Skin of body (tissue), 2 donors: ENCODE results near the gene TP53RK. TPM values are rescaled to one million over a fixed set of nuclear protein-coding genes. Genes with fewer than 3 reads are reported as not detected.
"Not testable (repeated sequence)": the region's sequence is repeated elsewhere in the genome, so short reads cannot be mapped to it uniquely, and the experiment has no call there.

Experiments
- DNase-seq: peaks from one replicate; lab custom pipeline; 2025; lab: John Stamatoyannopoulos, UW
- total RNA-seq: library from RNA; depleted of rRNA; stranded (reverse); fragments of >200 nt; gene quantifications from one replicate; pipeline ENCODE4 v1.2.3, GENCODE V29; 2014

The TP53RK gene
- total RNA-seq, 1 donor from 2014 or later: 17.5 TPM

DNA sequence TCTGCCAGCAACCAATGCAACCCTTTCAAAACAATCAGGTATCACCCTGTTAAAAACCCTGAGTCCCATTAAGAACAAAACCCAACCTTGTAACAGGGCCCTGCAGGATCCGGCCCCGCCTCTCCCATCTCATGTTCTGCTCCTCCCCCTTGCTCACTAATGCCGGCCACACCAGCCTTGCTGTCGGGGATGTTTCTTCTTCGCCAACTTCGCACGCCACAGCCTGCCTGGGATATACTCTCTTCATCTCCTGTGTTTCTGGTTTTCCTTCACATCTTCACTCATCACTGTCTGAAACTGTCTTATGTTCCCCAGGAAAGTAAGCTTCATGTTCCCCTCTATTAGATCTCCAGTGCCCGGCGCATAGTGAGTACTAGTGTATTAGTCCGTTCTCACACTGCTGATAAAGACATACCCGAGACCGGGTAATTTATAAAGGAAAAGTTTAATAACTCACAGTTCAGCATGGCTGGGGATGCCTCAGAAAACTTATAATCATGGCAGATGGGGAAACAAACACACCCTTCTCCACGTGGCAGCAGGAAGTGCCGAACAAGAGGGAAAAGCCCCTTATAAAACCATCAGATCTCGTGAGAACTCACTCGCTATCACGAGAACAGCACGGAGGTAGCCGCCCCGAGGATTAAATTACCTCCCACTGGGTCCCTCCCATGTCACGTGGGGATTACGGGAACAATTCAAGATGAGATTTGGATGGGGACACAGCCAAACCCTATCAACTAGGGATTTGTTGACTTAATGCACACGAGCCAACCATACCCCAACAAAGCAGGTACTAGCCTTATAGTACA, 5.1 kb downstream of the TP53RK start:
- peak; percentile 47 for DNase-seq

GRCh38 chr20:46683668-46683938, 5.6 kb downstream of the TP53RK start:
- DNase-seq: no peak

DNA sequence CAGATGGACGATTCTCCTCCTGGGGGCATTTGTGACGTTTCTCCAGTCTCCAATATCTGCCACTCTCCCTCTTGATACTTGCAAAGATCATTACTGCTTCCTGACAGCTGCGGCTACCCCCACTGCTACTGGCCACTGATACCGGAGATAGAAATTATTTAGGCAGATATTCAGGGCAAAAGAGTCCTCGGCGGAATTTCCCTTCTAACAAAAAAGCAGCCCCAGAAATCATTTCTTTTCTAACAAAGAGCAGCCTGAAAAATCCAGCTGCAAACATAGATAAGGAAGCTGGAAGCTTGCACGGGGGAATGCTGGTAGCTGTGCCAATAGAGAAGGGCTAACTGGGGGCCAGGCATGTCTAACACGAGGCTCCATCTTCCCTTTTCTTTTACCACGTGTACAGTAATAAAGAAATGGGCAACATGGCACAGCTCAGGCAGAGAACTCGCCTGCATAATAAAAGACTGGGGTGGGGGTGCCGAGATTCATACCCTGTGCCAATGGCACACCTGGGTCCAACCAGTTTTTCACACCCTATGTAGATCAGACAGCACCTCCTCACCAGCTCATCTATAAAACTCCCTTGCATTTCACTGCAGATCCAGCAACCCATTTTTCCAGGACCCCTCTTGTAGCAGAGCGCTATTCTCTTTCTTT, 6.1 kb downstream of the TP53RK start:
- no peak for DNase-seq

DNA sequence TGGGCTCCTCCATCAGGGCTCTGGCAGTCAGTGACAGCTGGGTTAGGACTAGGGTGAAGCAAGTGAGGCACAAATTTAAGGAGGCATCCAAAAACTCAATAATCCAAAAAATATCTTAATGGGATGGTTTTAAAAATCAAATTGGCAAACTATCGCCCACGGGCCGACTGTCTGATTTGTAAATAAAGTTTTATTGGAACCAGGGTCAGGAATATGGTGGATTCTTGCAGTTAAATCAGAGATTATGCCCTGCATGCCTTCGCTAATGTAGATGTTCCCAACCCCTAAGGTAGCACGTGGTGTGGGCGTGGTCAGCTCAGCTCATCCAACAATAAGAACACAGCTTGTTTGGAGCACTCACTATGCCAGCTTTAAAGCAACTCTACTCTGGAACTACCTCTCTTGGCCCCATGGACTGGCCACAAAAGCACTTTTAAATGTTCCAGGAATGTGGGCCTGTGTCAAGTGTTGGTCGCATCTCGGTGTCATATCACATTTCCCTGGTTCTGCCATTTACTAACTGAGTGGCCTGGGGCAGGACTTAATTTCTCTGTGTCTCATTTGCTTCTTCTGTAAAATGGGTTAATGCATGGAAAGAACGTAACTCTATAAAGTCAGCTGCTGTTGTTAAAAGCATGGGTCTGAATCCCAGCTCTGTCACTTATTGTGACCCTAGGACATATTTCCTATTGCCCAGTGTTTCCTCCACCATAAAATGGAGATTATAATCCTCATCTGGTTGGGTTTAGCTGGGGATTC, 7.0 kb downstream of the TP53RK start:
- DNase-seq: no peak

- peak; percentile 36 for DNase-seq
Measured at GRCh38 chr20:46681032-46681854, 8.0 kb downstream of the TP53RK start.

DNA sequence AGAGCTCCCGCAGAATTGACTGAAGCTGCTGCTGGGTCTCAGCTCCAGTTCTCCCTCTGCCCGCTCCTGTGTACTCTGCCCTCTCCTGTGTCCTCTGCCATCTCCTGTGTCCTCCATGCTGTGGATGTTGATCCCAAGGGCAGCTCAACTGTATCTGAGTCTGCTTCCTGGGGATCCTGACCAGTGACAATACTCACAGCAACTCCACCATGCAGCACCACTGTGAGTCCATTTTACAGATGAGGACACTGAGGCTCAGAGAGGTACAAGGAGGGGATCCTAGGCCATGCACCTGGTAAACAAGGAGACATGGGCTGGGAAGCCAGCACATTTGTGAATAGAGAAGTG, 8.6 kb downstream of the TP53RK start:
- no peak for DNase-seq

- no peak for DNase-seq
Measured at GRCh38 chr20:46678516-46678915, 10.7 kb downstream of the TP53RK start.

DNA sequence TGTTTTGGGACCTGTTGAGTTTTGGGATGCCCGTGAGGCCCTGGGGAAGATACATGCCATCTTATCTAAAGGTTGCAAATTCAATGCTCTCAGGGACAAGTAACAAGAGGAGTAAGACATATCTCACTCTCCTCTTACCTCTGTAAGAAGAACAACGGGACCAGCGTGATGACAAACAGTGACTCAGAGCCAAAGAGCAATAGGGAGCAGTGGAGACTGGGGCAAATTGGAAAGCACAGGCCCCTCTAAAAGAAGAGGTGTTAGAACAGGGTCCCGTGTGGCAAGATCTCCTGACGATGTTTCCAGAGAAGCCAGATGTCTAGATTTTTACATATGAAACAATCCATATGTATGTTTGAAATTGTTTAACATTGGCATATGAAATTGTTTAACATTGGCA, 11.6 kb downstream of the TP53RK start:
- no peak for DNase-seq

DNA sequence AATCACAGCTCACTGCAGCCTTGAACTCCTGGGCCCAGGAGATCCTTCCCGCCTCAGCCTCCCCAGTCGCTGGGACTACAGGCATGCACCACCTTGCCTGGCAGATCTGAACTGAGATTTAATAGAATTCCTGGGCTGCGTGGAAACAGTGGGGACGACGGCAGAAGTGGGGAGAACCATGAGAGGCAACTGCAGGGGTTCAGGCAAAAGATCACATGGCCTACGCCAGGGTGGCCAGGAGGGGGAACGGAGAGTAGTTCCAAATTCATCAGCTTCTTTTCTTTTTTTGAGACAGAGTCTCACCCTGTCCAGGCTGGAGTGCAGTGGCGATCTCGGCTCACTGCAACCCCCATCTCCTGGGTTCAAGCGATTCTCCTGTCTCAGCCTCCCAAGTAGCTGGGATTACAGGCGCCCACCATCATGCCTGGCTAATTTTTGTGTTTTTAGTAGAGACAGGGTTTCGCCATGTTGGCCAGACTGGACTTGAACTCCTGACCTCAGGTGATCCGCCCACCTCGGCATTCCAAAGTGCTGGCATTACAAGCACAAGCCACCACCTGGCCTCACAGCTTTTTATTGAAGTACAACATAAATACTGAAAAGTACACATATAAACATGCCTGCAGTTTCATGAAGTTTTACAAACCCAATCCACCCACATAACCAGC, 12.5 kb downstream of the TP53RK start:
- not testable (repeated sequence) for DNase-seq

GRCh38 chr20:46674253-46675083, 14.8 kb downstream of the TP53RK start:
- DNase-seq: no peak

DNA sequence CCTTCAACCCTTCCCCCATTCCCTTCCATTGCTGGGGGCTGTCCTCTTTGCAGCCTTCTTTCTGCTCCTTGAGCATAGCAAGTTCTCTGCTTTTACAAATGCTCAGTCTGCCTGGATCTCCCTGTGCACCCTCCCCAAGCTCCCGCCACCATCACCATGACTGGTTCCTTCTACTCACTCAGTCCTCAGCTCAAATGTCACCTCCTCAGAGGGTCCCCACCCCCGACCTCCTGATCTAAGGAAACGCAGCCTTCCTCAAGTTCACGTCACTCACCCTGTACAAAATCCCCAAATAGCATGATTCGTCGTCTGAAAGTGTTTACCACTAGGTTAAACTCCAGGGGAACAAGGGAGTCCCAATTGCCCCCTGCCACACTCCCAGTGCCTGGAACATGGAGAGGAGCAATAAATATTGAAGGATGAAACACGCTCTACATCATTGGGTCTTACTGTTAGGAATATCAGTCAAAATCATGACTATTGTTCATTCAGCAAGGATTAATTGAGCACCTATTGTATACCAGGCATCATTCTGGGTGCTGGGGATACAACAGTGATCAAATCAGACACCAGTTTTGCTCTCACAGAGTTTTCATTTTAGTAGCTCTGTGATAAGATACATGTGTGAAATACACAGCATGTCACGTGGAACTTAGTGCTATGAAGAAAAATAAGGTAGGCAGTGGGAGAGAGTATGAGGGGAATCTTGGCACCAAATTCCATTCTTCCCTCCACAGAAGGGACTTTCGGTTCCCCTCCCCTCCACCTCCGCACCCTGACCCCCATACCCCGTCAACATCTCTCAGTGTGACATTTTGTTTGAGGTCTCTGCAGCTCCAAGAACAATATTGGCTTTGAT, 15.6 kb downstream of the TP53RK start:
- DNase-seq: no peak

DNA sequence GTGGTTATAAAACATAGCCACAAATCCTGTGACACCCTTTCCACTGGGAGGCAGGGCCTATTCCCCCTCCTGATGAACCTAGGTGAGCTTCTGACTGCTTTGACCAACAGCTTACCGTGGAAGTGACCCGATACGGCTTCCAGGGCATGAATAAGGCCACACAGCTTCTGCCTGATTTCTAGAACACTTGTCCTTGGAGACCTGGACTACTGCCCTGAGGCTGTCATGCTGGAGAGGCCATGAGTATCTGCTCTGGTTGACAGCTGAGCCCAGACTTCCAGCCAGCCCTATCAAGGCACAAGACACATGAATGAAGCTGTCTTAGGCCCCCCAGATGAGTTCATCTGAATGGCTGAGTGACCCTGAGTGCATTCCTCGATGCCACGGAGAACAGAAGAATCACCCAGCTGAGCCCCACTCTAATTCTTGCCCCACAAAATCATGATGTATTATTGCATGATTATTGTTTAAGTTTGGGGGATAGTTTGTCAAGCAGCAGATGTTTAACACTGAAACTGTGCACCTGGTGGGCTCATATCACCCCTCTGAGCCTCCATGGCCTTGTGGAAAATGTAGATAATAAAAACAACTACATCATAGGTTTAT, 16.6 kb downstream of the TP53RK start:
- DNase-seq: no peak

DNA sequence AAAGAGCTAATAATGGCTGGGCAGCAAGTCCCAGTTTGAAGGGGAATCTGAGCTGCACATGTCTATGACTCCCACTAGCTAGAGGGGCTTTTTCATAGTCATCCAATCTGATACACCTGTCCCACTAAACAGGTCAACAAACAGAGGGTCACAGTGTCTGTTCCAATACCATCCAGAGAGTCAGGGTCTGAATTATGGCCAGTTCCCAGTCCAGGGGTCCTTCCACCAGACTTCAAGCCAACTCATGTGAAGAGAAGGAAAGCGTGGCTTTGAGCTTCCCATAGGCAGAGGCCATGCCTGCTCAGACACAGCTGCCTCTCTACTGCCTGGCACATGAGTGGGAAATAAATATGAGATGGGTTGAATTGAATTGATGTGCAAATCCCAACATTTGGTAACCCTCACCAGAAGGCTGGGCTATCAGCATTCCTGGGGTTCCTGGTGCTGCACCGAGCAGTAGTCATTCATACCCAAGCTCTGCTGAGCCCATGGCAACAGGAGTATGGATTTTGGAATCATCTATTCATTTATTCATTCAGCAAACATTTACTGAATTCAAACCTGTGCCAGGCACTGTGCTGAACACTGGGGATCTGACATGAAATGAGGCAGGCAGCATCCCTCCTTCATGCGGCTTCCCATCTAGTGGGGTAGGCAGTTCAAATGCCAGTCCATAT, 17.2 kb downstream of the TP53RK start:
- DNase-seq: no peak

- no peak for DNase-seq
Measured at GRCh38 chr20:46670585-46671584, 18.4 kb downstream of the TP53RK start.

- no peak for DNase-seq
Measured at GRCh38 chr20:46670228-46670584, 19.0 kb downstream of the TP53RK start.

DNA sequence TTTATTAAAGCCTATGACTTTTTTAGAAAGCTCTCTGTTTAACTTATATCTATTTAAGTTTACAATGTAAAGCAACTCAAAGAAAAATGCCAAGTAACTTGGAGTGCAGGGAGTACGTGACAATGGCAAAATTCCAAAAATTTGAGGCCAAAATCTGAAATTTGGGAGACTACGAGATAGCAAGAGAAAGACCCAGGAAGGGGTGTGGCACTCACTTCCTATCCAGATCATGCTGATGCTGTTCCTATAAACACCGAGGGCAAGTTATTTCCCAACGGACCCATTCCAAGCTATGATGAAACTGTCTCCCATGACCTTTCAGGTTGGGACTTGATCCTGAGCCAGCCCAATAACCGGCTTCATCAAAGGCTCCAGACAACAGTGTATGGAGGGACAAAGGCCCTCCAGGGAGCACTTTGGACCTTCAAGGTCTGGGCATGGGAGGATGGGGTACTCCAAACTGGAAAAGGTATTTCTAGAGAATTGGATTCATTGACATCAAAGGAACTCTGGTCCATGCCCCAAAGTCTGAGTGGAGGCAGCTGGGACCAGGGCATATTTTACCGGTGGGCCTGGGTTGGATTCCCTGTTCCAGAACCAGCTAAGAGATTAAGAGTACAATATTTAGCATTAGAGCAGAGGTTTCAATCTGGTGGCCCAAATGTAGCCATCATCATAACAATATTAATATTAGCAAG, 22.3 kb downstream of the TP53RK start:
- no peak for DNase-seq

DNA sequence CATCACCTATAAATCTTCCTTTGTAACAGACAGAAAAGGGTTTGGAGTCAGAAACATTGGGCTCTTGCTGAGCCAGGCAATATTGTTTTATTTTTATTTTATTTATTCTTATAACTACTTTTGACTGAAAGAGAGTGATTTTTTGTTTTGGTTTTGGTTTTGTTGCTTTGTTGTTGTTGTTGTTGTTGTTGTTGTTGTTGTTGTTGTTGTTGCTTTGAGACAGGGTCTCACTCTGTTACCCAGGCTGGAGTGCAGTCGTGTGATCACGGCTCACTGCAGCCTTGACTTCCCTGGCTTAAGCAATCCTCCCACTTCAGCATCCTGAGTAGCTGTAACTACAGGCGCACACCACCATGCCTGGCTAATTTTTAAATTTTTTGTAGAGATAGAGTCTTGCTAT, 22.9 kb downstream of the TP53RK start:
- no peak for DNase-seq
